SK-N-SH (cell line): ENCODE measurements around the gene TDP2.

Experiments used
- GATA2 ChIP-seq: sonication (generic); formaldehyde crosslinking; IDR thresholded peaks from 2 replicates; pipeline ENCODE4 v1.5.0; 2020; ENCODE audit warnings: mild to moderate bottlenecking, missing genetic modification reagents
- JUND ChIP-seq: IDR thresholded peaks from 2 replicates; pipeline ENCODE4 v1.4.0; 2012
- MXI1 ChIP-seq: IDR thresholded peaks from 2 replicates; pipeline ENCODE4 v1.6.1; 2012; ENCODE audit warnings: mild to moderate bottlenecking, low read depth, low read length, improper control_type of control experiment
- NFIC ChIP-seq: IDR thresholded peaks from 2 replicates; pipeline ENCODE4 v1.4.0; 2012; ENCODE audit warnings: borderline replicate concordance
- POLR2AphosphoS5 ChIP-seq: IDR thresholded peaks from 2 replicates; pipeline ENCODE4 v1.6.1; 2012; ENCODE audit warnings: low read depth, low read length
- RAD21 ChIP-seq: IDR thresholded peaks from 2 replicates; pipeline ENCODE4 v1.6.1; 2012; ENCODE audit warnings: mild to moderate bottlenecking, low read length
- TCF12 ChIP-seq: IDR thresholded peaks from 2 replicates; pipeline ENCODE4 v1.4.0; 2012
- YY1 ChIP-seq: IDR thresholded peaks from 2 replicates; pipeline ENCODE4 v1.4.0; 2012; ENCODE audit warnings: low read depth, mild to moderate bottlenecking
- TF ChIP-seq, protein P1 (sequence below): fragments of 200-600 bp; sonication (generic); IDR thresholded peaks from 2 replicates; pipeline ENCODE4 v1.6.1; 2017; ENCODE audit warnings: antibody characterized with exemption, mild to moderate bottlenecking, moderate library complexity
- TF ChIP-seq, protein P2 (sequence below): IDR thresholded peaks from 2 replicates; pipeline ENCODE4 v1.4.0; 2012; ENCODE audit warnings: low read depth
- TF ChIP-seq, protein P3 (sequence below): IDR thresholded peaks from 2 replicates; pipeline ENCODE4 v1.6.1; 2012; ENCODE audit warnings: mild to moderate bottlenecking, low read depth, low read length, moderate library complexity
- TF ChIP-seq, protein P4 (sequence below): fragments of 150-350 bp; IDR thresholded peaks from 2 replicates; pipeline ENCODE4 v1.6.1; 2016; ENCODE audit warnings: mild to moderate bottlenecking, low read depth, low read length

DNA sequence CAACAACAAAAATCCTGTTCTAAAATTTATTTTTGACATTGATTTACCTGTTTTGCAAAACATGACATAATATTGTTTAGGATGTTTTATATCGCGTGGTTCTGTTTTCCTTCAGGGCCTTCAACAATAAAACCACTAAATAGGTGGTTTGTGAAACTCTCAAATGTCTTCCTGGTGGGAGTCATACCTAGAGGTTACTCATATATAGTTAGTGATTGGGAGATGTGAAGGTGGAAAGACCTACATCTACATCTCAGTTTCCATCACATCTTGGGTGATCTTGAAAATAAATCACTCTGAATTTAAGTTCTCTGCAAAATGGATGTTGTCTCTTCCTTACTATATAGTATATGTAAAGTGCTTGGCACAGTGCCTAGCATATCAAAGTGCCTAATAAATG lies 29.4 kb upstream of the TDP2 start:
- TF ChIP-seq, protein P1, sequence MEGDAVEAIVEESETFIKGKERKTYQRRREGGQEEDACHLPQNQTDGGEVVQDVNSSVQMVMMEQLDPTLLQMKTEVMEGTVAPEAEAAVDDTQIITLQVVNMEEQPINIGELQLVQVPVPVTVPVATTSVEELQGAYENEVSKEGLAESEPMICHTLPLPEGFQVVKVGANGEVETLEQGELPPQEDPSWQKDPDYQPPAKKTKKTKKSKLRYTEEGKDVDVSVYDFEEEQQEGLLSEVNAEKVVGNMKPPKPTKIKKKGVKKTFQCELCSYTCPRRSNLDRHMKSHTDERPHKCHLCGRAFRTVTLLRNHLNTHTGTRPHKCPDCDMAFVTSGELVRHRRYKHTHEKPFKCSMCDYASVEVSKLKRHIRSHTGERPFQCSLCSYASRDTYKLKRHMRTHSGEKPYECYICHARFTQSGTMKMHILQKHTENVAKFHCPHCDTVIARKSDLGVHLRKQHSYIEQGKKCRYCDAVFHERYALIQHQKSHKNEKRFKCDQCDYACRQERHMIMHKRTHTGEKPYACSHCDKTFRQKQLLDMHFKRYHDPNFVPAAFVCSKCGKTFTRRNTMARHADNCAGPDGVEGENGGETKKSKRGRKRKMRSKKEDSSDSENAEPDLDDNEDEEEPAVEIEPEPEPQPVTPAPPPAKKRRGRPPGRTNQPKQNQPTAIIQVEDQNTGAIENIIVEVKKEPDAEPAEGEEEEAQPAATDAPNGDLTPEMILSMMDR: no peak
- TF ChIP-seq TCF12 (no peak), POLR2AphosphoS5 (no peak), JUND (no peak), NFIC (no peak), GATA2 (CRISPR knock-in tag) (no peak), YY1 (no peak), MXI1 (no peak), RAD21 (no peak)
- TF ChIP-seq, protein P2, sequence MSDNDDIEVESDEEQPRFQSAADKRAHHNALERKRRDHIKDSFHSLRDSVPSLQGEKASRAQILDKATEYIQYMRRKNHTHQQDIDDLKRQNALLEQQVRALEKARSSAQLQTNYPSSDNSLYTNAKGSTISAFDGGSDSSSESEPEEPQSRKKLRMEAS: no peak
- TF ChIP-seq, protein P3, sequence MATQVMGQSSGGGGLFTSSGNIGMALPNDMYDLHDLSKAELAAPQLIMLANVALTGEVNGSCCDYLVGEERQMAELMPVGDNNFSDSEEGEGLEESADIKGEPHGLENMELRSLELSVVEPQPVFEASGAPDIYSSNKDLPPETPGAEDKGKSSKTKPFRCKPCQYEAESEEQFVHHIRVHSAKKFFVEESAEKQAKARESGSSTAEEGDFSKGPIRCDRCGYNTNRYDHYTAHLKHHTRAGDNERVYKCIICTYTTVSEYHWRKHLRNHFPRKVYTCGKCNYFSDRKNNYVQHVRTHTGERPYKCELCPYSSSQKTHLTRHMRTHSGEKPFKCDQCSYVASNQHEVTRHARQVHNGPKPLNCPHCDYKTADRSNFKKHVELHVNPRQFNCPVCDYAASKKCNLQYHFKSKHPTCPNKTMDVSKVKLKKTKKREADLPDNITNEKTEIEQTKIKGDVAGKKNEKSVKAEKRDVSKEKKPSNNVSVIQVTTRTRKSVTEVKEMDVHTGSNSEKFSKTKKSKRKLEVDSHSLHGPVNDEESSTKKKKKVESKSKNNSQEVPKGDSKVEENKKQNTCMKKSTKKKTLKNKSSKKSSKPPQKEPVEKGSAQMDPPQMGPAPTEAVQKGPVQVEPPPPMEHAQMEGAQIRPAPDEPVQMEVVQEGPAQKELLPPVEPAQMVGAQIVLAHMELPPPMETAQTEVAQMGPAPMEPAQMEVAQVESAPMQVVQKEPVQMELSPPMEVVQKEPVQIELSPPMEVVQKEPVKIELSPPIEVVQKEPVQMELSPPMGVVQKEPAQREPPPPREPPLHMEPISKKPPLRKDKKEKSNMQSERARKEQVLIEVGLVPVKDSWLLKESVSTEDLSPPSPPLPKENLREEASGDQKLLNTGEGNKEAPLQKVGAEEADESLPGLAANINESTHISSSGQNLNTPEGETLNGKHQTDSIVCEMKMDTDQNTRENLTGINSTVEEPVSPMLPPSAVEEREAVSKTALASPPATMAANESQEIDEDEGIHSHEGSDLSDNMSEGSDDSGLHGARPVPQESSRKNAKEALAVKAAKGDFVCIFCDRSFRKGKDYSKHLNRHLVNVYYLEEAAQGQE: no peak
- TF ChIP-seq, protein P4, sequence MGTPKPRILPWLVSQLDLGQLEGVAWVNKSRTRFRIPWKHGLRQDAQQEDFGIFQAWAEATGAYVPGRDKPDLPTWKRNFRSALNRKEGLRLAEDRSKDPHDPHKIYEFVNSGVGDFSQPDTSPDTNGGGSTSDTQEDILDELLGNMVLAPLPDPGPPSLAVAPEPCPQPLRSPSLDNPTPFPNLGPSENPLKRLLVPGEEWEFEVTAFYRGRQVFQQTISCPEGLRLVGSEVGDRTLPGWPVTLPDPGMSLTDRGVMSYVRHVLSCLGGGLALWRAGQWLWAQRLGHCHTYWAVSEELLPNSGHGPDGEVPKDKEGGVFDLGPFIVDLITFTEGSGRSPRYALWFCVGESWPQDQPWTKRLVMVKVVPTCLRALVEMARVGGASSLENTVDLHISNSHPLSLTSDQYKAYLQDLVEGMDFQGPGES: no peak
